Stimulated activated CD4-positive, alpha-beta T cell treated with anti-CD3 and anti-CD28 coated beads, Interleukin-12 subunit alpha, Interleukin-12 subunit beta, amount 100 ng/mL, for 24 hours (primary cell): Measurements from ENCODE around the gene SORCS1.

Experiments used
- DNase-seq, 2 experiments: peaks; one replicate each; pipeline ENCODE4 v3.0.0-alpha.2; 2020; ENCODE audit warnings: low read depth in 2 of 2

Gene SORCS1

GRCh38 chr10:106540645-106541044 lies 623.9 kb downstream of the SORCS1 start:
- DNase-seq: no peak

DNA sequence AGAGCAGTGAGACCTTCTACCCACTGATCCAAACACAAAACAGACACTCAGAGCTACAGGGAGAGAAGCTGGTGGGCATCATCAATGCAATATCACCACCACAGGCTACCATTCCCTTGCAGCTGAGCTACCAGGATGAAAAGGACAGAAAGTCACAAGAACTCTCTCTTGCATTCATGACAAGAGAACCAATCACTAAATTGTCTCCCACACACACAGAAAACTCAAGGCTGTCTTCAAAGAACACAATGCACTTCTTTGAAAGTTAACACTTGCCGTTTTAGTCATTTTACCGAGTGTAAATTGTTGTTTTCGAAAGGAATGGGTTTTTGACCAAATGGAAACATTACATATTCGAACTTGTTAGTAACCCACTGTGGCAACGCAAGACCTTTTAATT lies 626.6 kb downstream of the SORCS1 start:
- DNase-seq: no peak

DNA sequence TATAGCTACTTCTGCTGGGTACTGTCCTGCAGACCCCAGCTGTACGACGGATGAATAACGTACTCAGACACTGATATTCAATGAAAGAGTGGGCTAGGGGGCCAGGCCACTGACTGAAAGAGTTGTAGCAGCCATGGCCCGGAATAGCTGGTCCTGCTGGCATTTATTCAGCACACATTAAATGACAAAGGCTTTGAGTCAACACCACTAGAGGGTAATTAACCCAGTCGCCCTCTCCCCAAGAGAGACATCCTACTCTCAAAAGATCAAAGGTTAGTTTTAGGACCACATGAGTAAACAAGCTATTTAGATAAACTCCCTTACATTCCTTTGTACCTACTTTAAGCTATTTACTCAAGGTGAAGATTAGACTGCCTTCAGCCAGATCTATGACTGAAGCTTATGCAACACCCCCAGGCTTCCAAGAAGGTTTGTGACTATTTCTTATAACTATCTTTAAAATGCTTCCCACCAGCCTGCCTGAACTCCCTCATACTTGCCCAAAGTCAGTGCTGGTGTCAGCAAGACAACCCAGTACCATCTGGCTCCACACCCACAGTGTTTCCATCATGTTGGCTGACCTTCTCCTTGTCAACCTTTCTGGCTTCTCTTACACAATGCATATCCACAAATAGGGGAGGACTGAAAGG lies 629.1 kb downstream of the SORCS1 start:
- no peak for DNase-seq

DNA sequence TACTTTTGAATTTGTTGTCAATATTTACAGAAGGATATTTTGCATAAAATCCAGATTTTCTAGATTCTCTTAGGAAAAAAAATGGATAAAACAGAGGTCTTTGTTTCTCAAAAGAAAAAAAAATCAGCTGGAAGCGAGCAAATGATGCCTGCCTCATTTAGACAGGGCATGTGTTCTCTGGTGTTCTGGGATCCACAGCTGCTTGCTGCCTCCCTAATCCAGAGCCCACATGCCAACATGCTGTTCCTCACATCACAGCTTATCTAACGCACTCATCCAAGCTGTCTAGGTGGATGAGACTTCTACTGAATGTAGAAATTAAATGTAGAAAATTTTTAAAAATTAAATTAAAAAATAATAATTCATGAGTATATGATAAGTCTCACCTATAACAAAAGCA lies 630.1 kb downstream of the SORCS1 start:
- DNase-seq: no peak

GRCh38 chr10:106528702-106529101 lies 635.8 kb downstream of the SORCS1 start:
- DNase-seq: no peak

DNA sequence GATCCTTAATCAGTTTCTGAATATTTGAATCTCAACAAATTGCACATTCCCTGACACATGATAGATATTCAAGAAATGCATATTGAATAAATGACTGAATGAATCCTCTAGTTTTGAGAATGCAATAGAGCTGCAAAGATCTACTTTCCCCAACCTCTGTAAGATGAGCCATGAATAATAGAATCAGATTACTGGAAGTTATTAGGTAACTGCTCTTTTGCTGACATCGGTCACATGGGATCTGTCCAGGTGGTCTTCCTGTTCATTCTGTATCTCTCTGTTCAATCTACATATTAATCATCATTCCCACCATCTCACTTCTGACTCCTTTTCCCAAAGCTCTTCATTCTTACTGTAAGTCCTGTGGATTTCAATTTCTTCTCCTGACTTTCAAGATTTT lies 638.7 kb downstream of the SORCS1 start:
- DNase-seq: no peak
